CD14-positive monocyte (primary cell): Measurements from ENCODE around the gene PRICKLE1. TPM values are rescaled to one million over a fixed set of nuclear protein-coding genes. Genes with fewer than 3 reads are reported as not detected.

ENCODE experiments used
- DNase-seq, 3 donors: peaks; one replicate each; pipeline ENCODE4 v3.0.0-alpha.2; 2011 to 2022
- H2AFZ ChIP-seq: 2 replicates; pipeline ENCODE4 v1.6.0; 2012; ENCODE audit warnings: mild to moderate bottlenecking, low read depth, low read length, inconsistent platforms; ENCODE audit not compliant: insufficient read depth, poor library complexity, severe bottlenecking
- H3K27ac ChIP-seq, 2 donors: 1 replicate in 1 of 2; 2 replicates in 1 of 2; pipeline ENCODE4 v1.5.1; 2012 to 2013; ENCODE audit warnings: low read length in 2 of 2, control low read depth in 1 of 2, inconsistent platforms in 1 of 2, low read depth in 1 of 2, mild to moderate bottlenecking in 1 of 2
- H3K27me3 ChIP-seq, 2 donors: one replicate each; pipeline versions ENCODE4 v1.6.0 to v1.6.1; 2011 to 2013; ENCODE audit warnings: low read length in 2 of 2; ENCODE audit not compliant: control insufficient read depth in 2 of 2, insufficient read depth in 2 of 2
- H3K36me3 ChIP-seq, 2 donors: replicated peaks in 1 of 2; 1 replicate in 1 of 2; 2 replicates in 1 of 2; pipeline versions ENCODE4 v1.5.1 to v1.6.1; 2012 to 2013; ENCODE audit warnings: low read length in 2 of 2, control low read depth in 1 of 2, inconsistent platforms in 1 of 2, mild to moderate bottlenecking in 1 of 2; ENCODE audit not compliant: insufficient read depth in 2 of 2, control insufficient read depth in 1 of 2
- H3K4me1 ChIP-seq, 2 donors: 1 replicate in 1 of 2; 2 replicates in 1 of 2; pipeline versions ENCODE4 v1.5.1 to v1.6.1; 2012 to 2013; ENCODE audit warnings: low read length in 2 of 2, control low read depth in 1 of 2, inconsistent platforms in 1 of 2, mild to moderate bottlenecking in 1 of 2, moderate library complexity in 1 of 2; ENCODE audit not compliant: insufficient read depth in 2 of 2, control insufficient read depth in 1 of 2
- H3K4me2 ChIP-seq: replicated peaks from 2 replicates; pipeline ENCODE3; 2012; ENCODE audit warnings: low read length, moderate library complexity, mild to moderate bottlenecking; ENCODE audit not compliant: poor library complexity, severe bottlenecking; ENCODE audit errors: extremely low read depth
- H3K4me3 ChIP-seq, 3 experiments: fragments of 200-600 bp in 1 of 3; sonication (generic) in 1 of 3; replicated peaks in 1 of 3; 1 replicate in 2 of 3; 2 replicates in 1 of 3; pipeline ENCODE4 v1.5.1; 2011 to 2013; ENCODE audit warnings: low read length in 3 of 3, mild to moderate bottlenecking in 3 of 3, control low read depth in 2 of 3, low read depth in 2 of 3, inconsistent platforms in 1 of 3, moderate library complexity in 1 of 3
- H3K79me2 ChIP-seq: 2 replicates; pipeline ENCODE4 v1.6.0; 2012; ENCODE audit warnings: mild to moderate bottlenecking, control low read depth, inconsistent platforms, low read length, moderate library complexity; ENCODE audit not compliant: insufficient read depth
- H3K9ac ChIP-seq: 2 replicates; pipeline ENCODE4 v1.6.0; 2017; ENCODE audit warnings: low read length, mild to moderate bottlenecking; ENCODE audit not compliant: insufficient read depth, poor library complexity, severe bottlenecking
- H3K9me3 ChIP-seq, 2 donors: replicated peaks in 1 of 2; 1 replicate in 1 of 2; 2 replicates in 1 of 2; pipeline versions ENCODE4 v1.5.1 to v1.6.1; 2012 to 2013; ENCODE audit warnings: low read length in 2 of 2, control low read depth in 1 of 2; ENCODE audit not compliant: control insufficient read depth in 1 of 2, insufficient read depth in 1 of 2
- H4K20me1 ChIP-seq: 2 replicates; pipeline ENCODE4 v1.6.0; 2012; ENCODE audit warnings: mild to moderate bottlenecking, low read length, control low read depth, moderate library complexity; ENCODE audit not compliant: insufficient read depth
- H3K27ac Mint-ChIP-seq, 7 donors: one replicate each; pipeline ENCODE4 v1.8.0; 2020; ENCODE audit warnings: mild to moderate bottlenecking in 7 of 7, mixed read lengths in 7 of 7, moderate library complexity in 6 of 7, inconsistent platforms in 2 of 7
- H3K27me3 Mint-ChIP-seq, 3 donors: one replicate each; pipeline ENCODE4 v1.8.0; 2021 to 2022; ENCODE audit warnings: low read depth in 3 of 3, mild to moderate bottlenecking in 3 of 3, mixed read lengths in 3 of 3, moderate library complexity in 3 of 3, inconsistent platforms in 1 of 3
- H3K36me3 Mint-ChIP-seq, 2 donors: one replicate each; pipeline ENCODE4 v1.8.0; 2020; ENCODE audit warnings: mixed read lengths in 2 of 2, inconsistent platforms in 1 of 2, mild to moderate bottlenecking in 1 of 2
- H3K4me1 Mint-ChIP-seq: one replicate; pipeline ENCODE4 v1.8.0; 2020; ENCODE audit warnings: mild to moderate bottlenecking, mixed read lengths
- H3K4me3 Mint-ChIP-seq, 2 donors: one replicate each; pipeline ENCODE4 v1.8.0; 2020; ENCODE audit warnings: mild to moderate bottlenecking in 2 of 2, mixed read lengths in 2 of 2, moderate library complexity in 1 of 2
- H3K9me3 Mint-ChIP-seq, 7 donors: one replicate each; pipeline ENCODE4 v1.8.0; 2020 to 2022; ENCODE audit warnings: mixed read lengths in 7 of 7, mild to moderate bottlenecking in 6 of 7, moderate library complexity in 6 of 7, inconsistent platforms in 2 of 7
- CTCF ChIP-seq: fragments of 200-600 bp; IDR thresholded peaks from one replicate; pipeline ENCODE4 v1.8.0; 2022; ENCODE audit warnings: antibody characterized with exemption, mild to moderate bottlenecking
- WGBS: methylation state at CpG from one replicate; pipeline ENCODE4 v1.1.5; 2013; ENCODE audit warnings: missing lambda C conversion rate; ENCODE audit not compliant: insufficient coverage; 5-methylcytosine and 5-hydroxymethylcytosine counted together
- intact Hi-C, 2 donors: fragments of 100-400 bp; cut with micrococcal nuclease; formaldehyde crosslinking; loops; one replicate each; pipeline versions ENCODE4 v1.15.0 to v1.15.1; 2023
- polyA plus RNA-seq, 3 donors: library from polyadenylated mRNA; depleted of rRNA in 1 of 3; unstranded in 2 of 3; stranded (reverse) in 1 of 3; fragments of 300-500 nt in 2 of 3; fragments of >200 nt in 1 of 3; fragmentation: Illumina TruSeq in 2 of 3; gene quantifications; 1 replicate in 2 of 3; 2 replicates in 1 of 3; pipeline ENCODE4 v1.2.3, GENCODE V29; 2012 to 2021

PRICKLE1 gene
- polyA plus RNA-seq, 3 donors = 1.3 to 5.1 (median 2.6) TPM

GRCh38 chr12:42525444-42525843, 64.1 kb downstream of the PRICKLE1 start:
- H3K9me3 ChIP-seq = no peaks in the 10 kb centered on the region
- H3K27me3 Mint-ChIP-seq = no peaks in the 10 kb centered on the region
- no peak overlapping the region for H3K27ac ChIP-seq
- H3K4me3 Mint-ChIP-seq = no peak overlapping the region
- H3K9ac ChIP-seq = no peak overlapping the region
- no peak overlapping the region for H2AFZ ChIP-seq
- no peak overlapping the region for H3K4me3 ChIP-seq
- no peaks in the 10 kb centered on the region for H3K4me1 ChIP-seq
- intact Hi-C loops = no loop called here
- no CpG with 5 or more reads among the region's 1 CpG for WGBS
- no peaks in the 10 kb centered on the region for H3K79me2 ChIP-seq
- no peak for DNase-seq
- no peaks in the 10 kb centered on the region for H3K36me3 Mint-ChIP-seq
- no peaks in the 10 kb centered on the region for H3K4me1 Mint-ChIP-seq
- no peak overlapping the region for H3K4me2 ChIP-seq
- no peaks in the 10 kb centered on the region for H3K36me3 ChIP-seq
- TF ChIP-seq CTCF = no peak
- no peaks in the 10 kb centered on the region for H3K27me3 ChIP-seq
- no peaks in the 10 kb centered on the region for H4K20me1 ChIP-seq
- no peak overlapping the region for H3K27ac Mint-ChIP-seq
- H3K9me3 Mint-ChIP-seq = peaks cover 0 to 1% (median 0%) of the 10 kb centered on the region in 7 donors

GRCh38 chr12:42524716-42525115, 64.8 kb downstream of the PRICKLE1 start:
- Histone ChIP-seq H3K4me1 (no peaks in the 10 kb centered on the region), H3K4me3 (no peak overlapping the region), H2AFZ (no peak overlapping the region), H3K27me3 (no peaks in the 10 kb centered on the region), H3K36me3 (no peaks in the 10 kb centered on the region), H4K20me1 (no peaks in the 10 kb centered on the region), H3K9me3 (no peaks in the 10 kb centered on the region), H3K79me2 (no peaks in the 10 kb centered on the region), H3K9ac (no peak overlapping the region), H3K27ac (no peak overlapping the region), H3K4me2 (no peak overlapping the region)
- intact Hi-C loops = no loop called here
- Mint-ChIP-seq H3K27me3 (no peaks in the 10 kb centered on the region), H3K36me3 (no peaks in the 10 kb centered on the region), H3K27ac (no peak overlapping the region), H3K4me3 (no peak overlapping the region), H3K9me3 (peaks cover 0 to under 1% (median 0%) of the 10 kb centered on the region in 7 donors), H3K4me1 (no peaks in the 10 kb centered on the region)
- 100% methylated on average over 3 of the region's 5 CpGs for WGBS
- no peak for TF ChIP-seq CTCF
- DNase-seq = no peak
